Sigmoid colon (tissue), 7 donors: ENCODE data around the gene FOXM1. TPM values are rescaled to one million over a fixed set of nuclear protein-coding genes. Genes with fewer than 3 reads are reported as not detected.

Experiments used
- DNase-seq: peaks from one replicate; pipeline ENCODE4 v3.0.0-alpha.2; 2019
- H3K27ac ChIP-seq, 4 donors: fragments of 200-600 bp; sonication (generic); one replicate each; pipeline ENCODE4 v1.5.1; 2016 to 2019; ENCODE audit warnings: mild to moderate bottlenecking in 1 of 4
- H3K27me3 ChIP-seq, 3 donors: fragments of 200-600 bp; sonication (generic); one replicate each; pipeline ENCODE4 v1.5.1; 2019; ENCODE audit warnings: mild to moderate bottlenecking in 1 of 3
- H3K36me3 ChIP-seq, 4 donors: fragments of 200-600 bp; sonication (generic); one replicate each; pipeline ENCODE4 v1.5.1; 2016 to 2019
- H3K4me1 ChIP-seq, 4 donors: fragments of 200-600 bp; sonication (generic); one replicate each; pipeline ENCODE4 v1.5.1; 2017 to 2019
- H3K4me3 ChIP-seq, 4 donors: fragments of 200-600 bp; sonication (generic); one replicate each; pipeline ENCODE4 v1.5.1; 2017 to 2019; ENCODE audit warnings: mild to moderate bottlenecking in 2 of 4, moderate library complexity in 1 of 4
- H3K9me3 ChIP-seq, 4 donors: fragments of 200-600 bp in 3 of 4; sonication (generic) in 3 of 4; one replicate each; pipeline versions ENCODE4 v1.5.1 to v1.6.1; 2013 to 2019
- EP300 ChIP-seq, 4 donors: sonication (generic); formaldehyde crosslinking; IDR thresholded peaks; one replicate each; pipeline ENCODE4 v1.6.1; 2017; ENCODE audit warnings: antibody characterized with exemption in 4 of 4
- POLR2A ChIP-seq, 2 donors: fragments of 450-650 bp; IDR thresholded peaks; one replicate each; pipeline ENCODE4 v1.6.1; 2016; ENCODE audit warnings: antibody characterized with exemption in 2 of 2, mild to moderate bottlenecking in 2 of 2, moderate library complexity in 2 of 2
- POLR2AphosphoS5 ChIP-seq, 4 donors: sonication (generic); formaldehyde crosslinking; IDR thresholded peaks; one replicate each; pipeline ENCODE4 v1.6.1; 2017; ENCODE audit warnings: antibody characterized with exemption in 4 of 4
- WGBS, 2 donors: extraction: QIAGEN DNeasy Blood & Tissue Kit; methylation state at CpG; one replicate each; pipeline ENCODE4 v1.1.7; 2013; 5-methylcytosine and 5-hydroxymethylcytosine counted together
- intact Hi-C: fragments of 100-400 bp; cut with DNase I; formaldehyde crosslinking; loops from one replicate; pipeline ENCODE4 v1.15.1; 2023
- polyA plus RNA-seq, 3 donors: library from polyadenylated mRNA; stranded (reverse); fragments of 200-250 nt; gene quantifications; one replicate each; pipeline ENCODE4 v1.2.3, GENCODE V29; 2013
- total RNA-seq, 4 donors: library from RNA; depleted of rRNA; stranded (reverse); fragments of >200 nt; gene quantifications; one replicate each; pipeline ENCODE4 v1.1.0, GENCODE V29; 2016
- TF ChIP-seq, protein P1 (sequence below), 4 experiments: fragments of 450-650 bp in 3 of 4; fragments of 200-600 bp in 1 of 4; IDR thresholded peaks; one replicate each; pipeline ENCODE4 v1.5.1; 2016 to 2019; ENCODE audit warnings: antibody characterized with exemption in 4 of 4, mild to moderate bottlenecking in 3 of 4, moderate library complexity in 2 of 4
- donor health status: healthy with polysubstance abuse.
- donor health status: Bipolar disorder and iron deficiency.
- donor health status: healthy.

The FOXM1 gene
- total and polyA plus RNA-seq, 7 donors: 0.36 to 34.9 (median 2.4) TPM; not detected in 1

DNA sequence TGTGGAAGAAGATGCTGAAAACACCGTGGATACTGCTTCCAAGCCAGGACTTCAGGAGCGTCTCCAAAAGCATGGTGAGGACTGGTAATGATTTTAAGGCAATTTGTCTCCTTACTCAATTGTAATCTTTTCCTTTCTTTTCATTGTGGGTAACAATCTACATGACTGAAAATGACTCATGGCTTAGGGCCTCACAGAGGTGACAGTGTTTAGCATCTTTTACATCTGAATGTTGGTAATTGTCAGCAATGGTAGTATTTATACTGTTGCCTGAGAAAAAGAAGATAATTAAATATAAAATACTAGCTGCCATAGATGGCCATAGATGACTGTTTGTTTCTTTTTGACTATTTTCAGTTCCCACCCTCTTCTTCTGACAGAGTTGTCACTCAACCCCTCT lies 45.4 kb upstream of the FOXM1 start:
- Histone ChIP-seq H3K27ac (no peak overlapping the region), H3K27me3 (no peaks in the 10 kb centered on the region), H3K4me1 (no peaks in the 10 kb centered on the region), H3K9me3 (no peaks in the 10 kb centered on the region), H3K4me3 (no peak overlapping the region), H3K36me3 (peaks cover 11 to 86% (median 37%) of the 10 kb centered on the region in 4 donors)
- DNase-seq: no peak
- WGBS, 2 donors: 93 to 96% methylated on average over 2 of the region's 2 CpGs
- intact Hi-C loops: no loop called here
- no peak for TF ChIP-seq POLR2A (IDR thresholded peaks at IDR 0.05)
- TF ChIP-seq, protein P1, sequence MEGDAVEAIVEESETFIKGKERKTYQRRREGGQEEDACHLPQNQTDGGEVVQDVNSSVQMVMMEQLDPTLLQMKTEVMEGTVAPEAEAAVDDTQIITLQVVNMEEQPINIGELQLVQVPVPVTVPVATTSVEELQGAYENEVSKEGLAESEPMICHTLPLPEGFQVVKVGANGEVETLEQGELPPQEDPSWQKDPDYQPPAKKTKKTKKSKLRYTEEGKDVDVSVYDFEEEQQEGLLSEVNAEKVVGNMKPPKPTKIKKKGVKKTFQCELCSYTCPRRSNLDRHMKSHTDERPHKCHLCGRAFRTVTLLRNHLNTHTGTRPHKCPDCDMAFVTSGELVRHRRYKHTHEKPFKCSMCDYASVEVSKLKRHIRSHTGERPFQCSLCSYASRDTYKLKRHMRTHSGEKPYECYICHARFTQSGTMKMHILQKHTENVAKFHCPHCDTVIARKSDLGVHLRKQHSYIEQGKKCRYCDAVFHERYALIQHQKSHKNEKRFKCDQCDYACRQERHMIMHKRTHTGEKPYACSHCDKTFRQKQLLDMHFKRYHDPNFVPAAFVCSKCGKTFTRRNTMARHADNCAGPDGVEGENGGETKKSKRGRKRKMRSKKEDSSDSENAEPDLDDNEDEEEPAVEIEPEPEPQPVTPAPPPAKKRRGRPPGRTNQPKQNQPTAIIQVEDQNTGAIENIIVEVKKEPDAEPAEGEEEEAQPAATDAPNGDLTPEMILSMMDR (IDR thresholded peaks at IDR 0.05): no peak
- no peak for TF ChIP-seq POLR2AphosphoS5 (IDR thresholded peaks at IDR 0.05)
- TF ChIP-seq EP300 (IDR thresholded peaks at IDR 0.05): no peak

DNA sequence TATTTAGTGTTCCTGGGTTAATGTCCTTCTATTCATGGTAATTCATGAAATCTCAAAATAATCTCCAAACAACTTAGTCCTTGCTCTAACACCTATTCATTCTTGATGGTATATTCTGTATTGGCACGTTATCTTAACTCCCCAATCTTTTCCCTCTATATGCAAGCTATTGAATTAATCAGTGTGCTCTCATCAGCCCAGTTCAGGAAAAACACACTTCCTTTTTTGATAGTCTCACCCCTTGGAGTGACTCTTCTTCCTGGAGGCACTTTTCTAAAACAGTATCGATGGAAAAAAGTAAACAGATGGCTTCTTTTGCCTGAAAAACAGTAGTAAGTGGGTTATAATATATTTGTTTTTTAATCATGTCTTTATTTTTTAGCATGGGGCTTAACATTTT lies 42.3 kb upstream of the FOXM1 start:
- H3K4me3 ChIP-seq: no peak overlapping the region
- H3K36me3 ChIP-seq: peaks cover 11 to 90% (median 36%) of the 10 kb centered on the region in 4 donors
- TF ChIP-seq, protein P1 (IDR thresholded peaks at IDR 0.05): no peak
- TF ChIP-seq POLR2A (IDR thresholded peaks at IDR 0.05) (no peak), EP300 (IDR thresholded peaks at IDR 0.05) (no peak), POLR2AphosphoS5 (IDR thresholded peaks at IDR 0.05) (no peak)
- H3K9me3 ChIP-seq: no peaks in the 10 kb centered on the region
- no peaks in the 10 kb centered on the region for H3K27me3 ChIP-seq
- H3K27ac ChIP-seq: no peak overlapping the region
- H3K4me1 ChIP-seq: no peaks in the 10 kb centered on the region
- intact Hi-C loops: no loop called here
- DNase-seq: no peak
- WGBS, 2 donors: 84 to 95% methylated on average over 2 of the region's 2 CpGs

DNA sequence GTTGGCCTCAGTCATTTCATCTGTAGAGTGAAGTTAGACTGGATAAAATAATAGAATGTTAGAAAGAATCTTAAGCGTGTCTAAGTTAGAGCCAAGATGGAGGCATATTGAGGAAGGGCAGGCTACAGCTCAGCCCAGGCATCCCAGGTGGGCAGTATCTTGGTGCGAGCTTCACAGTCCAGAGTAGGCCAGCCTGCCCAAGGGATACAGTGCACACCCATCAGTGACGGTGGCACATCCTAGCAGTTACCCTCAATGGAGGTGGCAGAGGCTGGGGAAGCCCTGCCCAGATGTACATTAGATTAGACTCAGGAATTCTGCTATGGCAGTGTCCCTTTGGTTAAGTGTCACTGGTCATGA lies 35.2 kb upstream of the FOXM1 start:
- H3K9me3 ChIP-seq: no peaks in the 10 kb centered on the region
- H3K4me3 ChIP-seq: no peak overlapping the region
- no peaks in the 10 kb centered on the region for H3K4me1 ChIP-seq
- H3K27me3 ChIP-seq: no peaks in the 10 kb centered on the region
- 96 to 97% methylated on average over 3 of the region's 3 CpGs for WGBS, 2 donors
- H3K27ac ChIP-seq: no peak overlapping the region
- intact Hi-C loops: no loop called here
- H3K36me3 ChIP-seq: peaks cover 0 to 67% (median 12%) of the 10 kb centered on the region in 4 donors
- peak; percentile 40 for DNase-seq
- TF ChIP-seq POLR2A (IDR thresholded peaks at IDR 0.05): no peak
- TF ChIP-seq, protein P1 (IDR thresholded peaks at IDR 0.05): no peak
- no peak for TF ChIP-seq POLR2AphosphoS5 (IDR thresholded peaks at IDR 0.05)
- no peak for TF ChIP-seq EP300 (IDR thresholded peaks at IDR 0.05)

DNA sequence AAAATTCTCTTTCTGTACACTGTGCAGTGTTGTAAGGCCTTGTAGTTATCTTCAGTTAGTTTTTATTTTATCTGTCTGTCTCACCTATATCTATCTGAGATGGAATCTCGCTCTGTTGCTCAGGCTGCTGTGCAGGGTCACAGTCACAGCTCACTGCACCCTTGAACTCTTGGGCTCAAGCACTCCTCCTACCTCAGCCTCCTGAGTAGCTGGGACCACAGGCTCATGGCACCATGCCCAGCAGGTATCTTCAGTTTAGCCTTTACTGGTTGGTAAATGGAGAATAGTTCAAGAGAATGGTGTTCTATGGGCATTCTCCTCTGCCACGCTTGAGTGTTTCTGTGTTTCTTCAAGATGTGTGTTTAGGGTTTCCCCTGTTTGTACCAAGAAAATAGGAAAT lies 27.3 kb upstream of the FOXM1 start:
- intact Hi-C loops: no loop called here
- Histone ChIP-seq H3K9me3 (no peaks in the 10 kb centered on the region), H3K4me1 (peaks cover 0 to 16% (median 11%) of the 10 kb centered on the region in 4 donors), H3K27ac (no peak overlapping the region), H3K27me3 (no peaks in the 10 kb centered on the region), H3K36me3 (peaks cover 0 to 5% (median 0%) of the 10 kb centered on the region in 4 donors), H3K4me3 (no peak overlapping the region)
- 96 to 98% methylated on average over 2 of the region's 2 CpGs for WGBS, 2 donors
- TF ChIP-seq POLR2A (IDR thresholded peaks at IDR 0.05) (no peak), EP300 (IDR thresholded peaks at IDR 0.05) (no peak), POLR2AphosphoS5 (IDR thresholded peaks at IDR 0.05) (no peak)
- TF ChIP-seq, protein P1 (IDR thresholded peaks at IDR 0.05): no peak
- DNase-seq: peak; percentile 35

DNA sequence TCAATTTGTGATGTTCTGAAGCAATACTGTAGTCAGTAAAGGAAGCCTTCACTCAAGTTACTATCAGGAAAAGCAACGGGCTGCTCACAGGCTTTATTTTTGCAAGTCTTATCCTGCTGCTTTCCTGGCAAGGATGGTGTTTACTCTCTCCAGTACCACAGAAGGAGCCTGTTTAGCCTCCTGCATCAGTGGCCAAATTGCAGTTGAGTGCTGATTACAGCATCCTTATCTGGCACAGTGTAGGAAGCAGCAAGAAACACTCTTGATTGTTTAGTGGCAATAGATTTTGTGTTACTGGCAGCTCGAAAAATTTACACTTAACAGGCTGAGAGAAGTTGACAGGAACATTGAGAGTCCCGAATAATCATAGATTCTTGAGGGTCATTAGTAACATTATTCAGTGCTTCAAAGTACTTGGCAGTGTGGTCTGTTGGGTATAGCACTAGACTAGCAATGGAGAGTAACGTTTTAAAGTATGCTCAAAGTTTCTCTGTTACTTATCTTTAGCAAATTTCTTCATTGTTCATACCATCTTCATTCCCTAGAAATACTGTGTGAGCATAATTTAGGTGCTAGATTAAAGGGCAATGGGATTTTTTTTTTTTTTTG lies 25.4 kb upstream of the FOXM1 start:
- Histone ChIP-seq H3K4me3 (no peak overlapping the region), H3K9me3 (no peaks in the 10 kb centered on the region), H3K4me1 (peaks cover 0 to 16% (median 11%) of the 10 kb centered on the region in 4 donors), H3K27ac (peak overlapping the region in 1 of 4 donors; percentile 31), H3K36me3 (no peaks in the 10 kb centered on the region), H3K27me3 (no peaks in the 10 kb centered on the region)
- WGBS, 2 donors: 56 to 61% methylated on average over 4 of the region's 4 CpGs
- TF ChIP-seq POLR2AphosphoS5 (IDR thresholded peaks at IDR 0.05) (peak in 2 of 4 donors; percentile 44 to 60), POLR2A (IDR thresholded peaks at IDR 0.05) (no peak), EP300 (IDR thresholded peaks at IDR 0.05) (no peak)
- TF ChIP-seq, protein P1 (IDR thresholded peaks at IDR 0.05): no peak
- intact Hi-C loops: no loop called here
- DNase-seq: peak; percentile 72
